ENCODE measurements around the gene EVX2. TPM values are rescaled to one million over a fixed set of nuclear protein-coding genes. Genes with fewer than 3 reads are reported as not detected.

Gene EVX2
- total RNA-seq, 1 experiment from 2014 or later: not detected

GRCh38 chr2:176105078-176105729, 21.4 kb upstream of the EVX2 start:
- Histone ChIP-seq H3K4me2 (ENCODE audit: low read length) (no peak overlapping the region), H3K36me3 (ENCODE audit: low read depth, low read length) (no peaks in the 10 kb centered on the region), H4K20me1 (ENCODE audit: low read length) (no peaks in the 10 kb centered on the region), H3K4me3 (ENCODE audit: low read length) (no peak overlapping the region), H2AFZ (ENCODE audit: low read length) (no peak overlapping the region), H3K4me1 (ENCODE audit: insufficient read depth, low read length) (peaks cover 10% of the 10 kb centered on the region), H3F3A (ENCODE audit: low read length, unreplicated experiment) (no peaks in the 10 kb centered on the region), H3K9me2 (replicated peaks; ENCODE audit: low read length) (no peaks in the 10 kb centered on the region), H3K27ac (ENCODE audit: low read length) (no peak overlapping the region), H3K9ac (ENCODE audit: low read length) (no peak overlapping the region), H3K79me2 (ENCODE audit: low read length) (no peaks in the 10 kb centered on the region), H3K27me3 (ENCODE audit: low read length) (peaks cover 19% of the 10 kb centered on the region), H3K9me3 (ENCODE audit: low read length) (no peaks in the 10 kb centered on the region)
- BruUV-seq (replicated peaks): no TSS peak
- intact Hi-C loops (cut with micrococcal nuclease): no loop called here
- no peak for ATAC-seq
- DNase-seq: no peak
- TF ChIP-seq EZH2phosphoT487 (IDR thresholded peaks at IDR 0.05; ENCODE audit: borderline replicate concordance, low read length): no peak
- TF ChIP-seq, protein P1, sequence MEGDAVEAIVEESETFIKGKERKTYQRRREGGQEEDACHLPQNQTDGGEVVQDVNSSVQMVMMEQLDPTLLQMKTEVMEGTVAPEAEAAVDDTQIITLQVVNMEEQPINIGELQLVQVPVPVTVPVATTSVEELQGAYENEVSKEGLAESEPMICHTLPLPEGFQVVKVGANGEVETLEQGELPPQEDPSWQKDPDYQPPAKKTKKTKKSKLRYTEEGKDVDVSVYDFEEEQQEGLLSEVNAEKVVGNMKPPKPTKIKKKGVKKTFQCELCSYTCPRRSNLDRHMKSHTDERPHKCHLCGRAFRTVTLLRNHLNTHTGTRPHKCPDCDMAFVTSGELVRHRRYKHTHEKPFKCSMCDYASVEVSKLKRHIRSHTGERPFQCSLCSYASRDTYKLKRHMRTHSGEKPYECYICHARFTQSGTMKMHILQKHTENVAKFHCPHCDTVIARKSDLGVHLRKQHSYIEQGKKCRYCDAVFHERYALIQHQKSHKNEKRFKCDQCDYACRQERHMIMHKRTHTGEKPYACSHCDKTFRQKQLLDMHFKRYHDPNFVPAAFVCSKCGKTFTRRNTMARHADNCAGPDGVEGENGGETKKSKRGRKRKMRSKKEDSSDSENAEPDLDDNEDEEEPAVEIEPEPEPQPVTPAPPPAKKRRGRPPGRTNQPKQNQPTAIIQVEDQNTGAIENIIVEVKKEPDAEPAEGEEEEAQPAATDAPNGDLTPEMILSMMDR (conservative IDR thresholded peaks at IDR 0.05; ENCODE audit: low read depth, low read length): no peak
- no peak for TF ChIP-seq EZH2 (IDR thresholded peaks at IDR 0.05; ENCODE audit: low read length, unreplicated experiment)
- ChIA-PET CTCF (no interaction called here), POLR2A (ENCODE audit: unreplicated experiment) (no interaction called here)

- Histone ChIP-seq H3K4me2 (ENCODE audit: low read length) (peak overlapping the region; percentile 56), H3K9me2 (replicated peaks; ENCODE audit: low read length) (no peaks in the 10 kb centered on the region), H3K4me3 (ENCODE audit: low read length) (no peak overlapping the region), H3K9me3 (ENCODE audit: low read length) (no peaks in the 10 kb centered on the region), H4K20me1 (ENCODE audit: low read length) (no peaks in the 10 kb centered on the region), H3K27ac (ENCODE audit: low read length) (no peak overlapping the region), H2AFZ (ENCODE audit: low read length) (no peak overlapping the region), H3K27me3 (ENCODE audit: low read length) (peaks cover 15% of the 10 kb centered on the region), H3K36me3 (ENCODE audit: low read depth, low read length) (no peaks in the 10 kb centered on the region), H3K9ac (ENCODE audit: low read length) (no peak overlapping the region), H3K79me2 (ENCODE audit: low read length) (no peaks in the 10 kb centered on the region), H3F3A (ENCODE audit: low read length, unreplicated experiment) (no peaks in the 10 kb centered on the region), H3K4me1 (ENCODE audit: insufficient read depth, low read length) (peaks cover 10% of the 10 kb centered on the region)
- intact Hi-C loops (cut with micrococcal nuclease): no loop called here
- ChIA-PET CTCF (no interaction called here), POLR2A (ENCODE audit: unreplicated experiment) (no interaction called here)
- DNase-seq (peak; percentile 59), ATAC-seq (peak; percentile 65)
- no TSS peak for BruUV-seq (replicated peaks)
- TF ChIP-seq, protein P1 (conservative IDR thresholded peaks at IDR 0.05; ENCODE audit: low read depth, low read length): no peak
- TF ChIP-seq EZH2phosphoT487 (IDR thresholded peaks at IDR 0.05; ENCODE audit: borderline replicate concordance, low read length): no peak
- no peak for TF ChIP-seq EZH2 (IDR thresholded peaks at IDR 0.05; ENCODE audit: low read length, unreplicated experiment)
Observed at GRCh38 chr2:176104316-176105077, 20.7 kb upstream of the EVX2 start.

Data from PC-3 (cell line).